GM12878 (cell line): ENCODE data around the gene STK40. TPM values are rescaled to one million over a fixed set of nuclear protein-coding genes. Genes with fewer than 3 reads are reported as not detected.

Experiments used
- ATAC-seq: fragments of 200-7000 bp; cut with Tn5 transposase; 3 replicates; pipeline ENCODE4 v1.9.1; 2020; ENCODE audit warnings: mild to moderate bottlenecking, moderate library complexity
- BruUV-seq: library from RNA; stranded (reverse); fragments of 400-500 nt; replicated peaks from 2 replicates; lab custom pipeline; 2021; lab: Mats Ljungman, UMichigan
- CTCF ChIA-PET: fragments of 300-600 bp; sonication (Branson Sonifier 250); formaldehyde crosslinking; extraction: SDS; loops from one replicate; lab custom pipeline; 2021; ENCODE audit warnings: inconsistent platforms; lab: Yijun Ruan, JAX
- POLR2A ChIA-PET: fragments of 350-600 bp; formaldehyde crosslinking; extraction: SDS; loops from one replicate; lab custom pipeline; 2021; ENCODE audit warnings: inconsistent platforms; lab: Charles Lee
- RAD21 ChIA-PET: fragments of 300-600 bp; sonication (Branson Sonifier 250); formaldehyde crosslinking; loops from one replicate; lab custom pipeline; 2023; ENCODE audit warnings: antibody characterized with exemption; ENCODE audit not compliant: unreplicated experiment; lab: Charles Lee
- SMC1A ChIA-PET: fragments of 300-600 bp; sonication (Branson Sonifier 250); formaldehyde crosslinking; loops from one replicate; lab custom pipeline; 2023; ENCODE audit not compliant: unreplicated experiment, uncharacterized antibody; lab: Charles Lee
- DNase-seq: peaks from one replicate; pipeline ENCODE4 v3.0.0-alpha.2; 2011; ENCODE audit warnings: low read depth, low spot score
- FAIRE-seq: peaks from 3 replicates; lab custom pipeline; 2011; peaks lifted over from hg19 to GRCh38; lab: Jason Lieb, UNC
- H2AFZ ChIP-seq: 2 replicates; pipeline ENCODE4 v1.6.0; 2011; ENCODE audit warnings: low read depth, low read length, control low read depth; ENCODE audit not compliant: control insufficient read depth
- H3K27ac ChIP-seq: 2 replicates; pipeline ENCODE4 v1.5.1; 2011; ENCODE audit warnings: control low read depth; ENCODE audit not compliant: control insufficient read depth, insufficient read depth
- H3K27me3 ChIP-seq, 2 experiments: replicated peaks in 1 of 2; 2 replicates each; pipeline versions ENCODE4 v1.6.0 to v1.6.1; 2011; ENCODE audit warnings: low read length in 1 of 2; ENCODE audit not compliant: control insufficient read depth in 2 of 2, insufficient read depth in 2 of 2
- H3K36me3 ChIP-seq, 2 experiments: 2 replicates each; pipeline ENCODE4 v1.5.1; 2011; ENCODE audit warnings: low read length in 1 of 2; ENCODE audit not compliant: control insufficient read depth in 2 of 2, insufficient read depth in 2 of 2
- H3K4me1 ChIP-seq: 2 replicates; pipeline ENCODE4 v1.6.1; 2011; ENCODE audit warnings: mild to moderate bottlenecking, low read length, moderate library complexity, mixed read lengths; ENCODE audit not compliant: control insufficient read depth, insufficient read depth
- H3K4me2 ChIP-seq: 2 replicates; pipeline ENCODE4 v1.6.0; 2011; ENCODE audit warnings: control low read depth; ENCODE audit not compliant: control insufficient read depth, insufficient read depth
- H3K4me3 ChIP-seq: fragments of 200-600 bp; sonication (generic); 2 replicates; pipeline ENCODE4 v1.5.1; 2016
- H3K79me2 ChIP-seq: 2 replicates; pipeline ENCODE4 v1.6.0; 2011; ENCODE audit warnings: low read length; ENCODE audit not compliant: control insufficient read depth, insufficient read depth
- H3K9ac ChIP-seq: 2 replicates; pipeline ENCODE4 v1.8.0; 2011; ENCODE audit warnings: low read length, control low read depth, mixed read lengths; ENCODE audit not compliant: control insufficient read depth, insufficient read depth
- H3K9me3 ChIP-seq: replicated peaks from 3 replicates; pipeline ENCODE4 v1.5.1; 2011; ENCODE audit warnings: mild to moderate bottlenecking, low read length; ENCODE audit not compliant: control insufficient read depth, insufficient read depth
- H4K20me1 ChIP-seq: 2 replicates; pipeline ENCODE4 v1.6.0; 2011; ENCODE audit not compliant: control insufficient read depth, insufficient read depth
- BRCA1 ChIP-seq: IDR thresholded peaks from 2 replicates; pipeline ENCODE4 v1.6.1; 2011; ENCODE audit warnings: low read depth, low read length, improper control_type of control experiment
- DPF2 ChIP-seq: fragments of 450-650 bp; IDR thresholded peaks from 2 replicates; pipeline ENCODE4 v1.6.1; 2017; ENCODE audit warnings: mild to moderate bottlenecking
- ETV6 ChIP-seq, 2 experiments: fragments of 450-650 bp in 1 of 2; IDR thresholded peaks in 1 of 2; conservative IDR thresholded peaks in 1 of 2; 2 replicates each; pipeline ENCODE4 v1.6.1; 2014; ENCODE audit warnings: antibody characterized with exemption in 1 of 2, borderline replicate concordance in 1 of 2, low read depth in 1 of 2, mild to moderate bottlenecking in 1 of 2, moderate library complexity in 1 of 2
- IKZF2 ChIP-seq, 2 experiments: fragments of 450-650 bp; IDR thresholded peaks; 2 replicates each; pipeline ENCODE4 v1.6.1; 2017; ENCODE audit warnings: mild to moderate bottlenecking in 2 of 2, moderate library complexity in 2 of 2
- LARP7 ChIP-seq: fragments of 450-650 bp; IDR thresholded peaks from 2 replicates; pipeline ENCODE4 v1.6.1; 2017; ENCODE audit warnings: mild to moderate bottlenecking
- NFIC ChIP-seq: IDR thresholded peaks from 2 replicates; pipeline ENCODE4 v1.6.1; 2012; ENCODE audit warnings: low read depth, mild to moderate bottlenecking, inconsistent platforms, low read length, moderate library complexity
- RAD51 ChIP-seq: fragments of 450-650 bp; IDR thresholded peaks from 2 replicates; pipeline ENCODE4 v1.6.1; 2016; ENCODE audit warnings: moderate library complexity, mild to moderate bottlenecking, inconsistent platforms
- SPI1 ChIP-seq: IDR thresholded peaks from 2 replicates; pipeline ENCODE4 v1.6.1; 2011; ENCODE audit warnings: low read depth, mild to moderate bottlenecking, low read length, moderate library complexity, borderline replicate concordance; ENCODE audit not compliant: insufficient read depth
- STAT1 ChIP-seq: fragments of 450-650 bp; conservative IDR thresholded peaks from 2 replicates; pipeline ENCODE4 v1.6.1; 2014; ENCODE audit warnings: antibody characterized with exemption, mild to moderate bottlenecking
- ZNF207 ChIP-seq: fragments of 450-650 bp; IDR thresholded peaks from 2 replicates; pipeline ENCODE4 v1.6.1; 2014; ENCODE audit warnings: antibody characterized with exemption, mild to moderate bottlenecking, borderline replicate concordance
- ZNF384 ChIP-seq: IDR thresholded peaks from 2 replicates; pipeline ENCODE4 v1.6.1; 2012; ENCODE audit warnings: low read depth, mild to moderate bottlenecking, low read length, improper control_type of control experiment, borderline replicate concordance
- WGBS: methylation state at CpG from one replicate; pipeline ENCODE4 v1.1.6; 2016; ENCODE audit warnings: low lambda C conversion rate; ENCODE audit not compliant: insufficient replicate concordance, insufficient coverage; ENCODE audit errors: missing lambda C conversion rate; 5-methylcytosine and 5-hydroxymethylcytosine counted together
- in situ Hi-C: fragments of 300-500 bp; cut with MboI; formaldehyde crosslinking; loops from 9 replicates; pipeline ENCODE4 v1.14.3; 2018; ENCODE audit warnings: mixed read lengths
- intact Hi-C: fragments of 100-400 bp; cut with micrococcal nuclease; formaldehyde crosslinking; loops from one replicate; pipeline ENCODE4 v1.14.2; 2022; ENCODE audit not compliant: unreplicated experiment
- polyA plus RNA-seq, 11 experiments: library from polyadenylated mRNA; depleted of rRNA in 4 of 11; unstranded in 6 of 11; stranded (reverse) in 5 of 11; fragments of >200 nt; fragmentation: Nextera tagmentation in 4 of 11; fragmentation: Illumina TruSeq in 1 of 11; extraction: Ambion mirVana in 4 of 11; extraction: Trizol in 1 of 11; gene quantifications; 1 replicate in 1 of 11; 2 replicates in 10 of 11; pipeline versions ENCODE4 v1.2.1 to v1.2.3, GENCODE V29; 2011 to 2016; ENCODE audit warnings: inconsistent platforms in 2 of 11, missing spikeins in 2 of 11, low read depth in 1 of 11
- total RNA-seq, 4 experiments: library from RNA; depleted of rRNA in 3 of 4; stranded (reverse); fragments of >200 nt in 3 of 4; fragmentation: Illumina TruSeq in 1 of 4; extraction: Trizol in 1 of 4; gene quantifications; 2 replicates each; pipeline versions ENCODE4 v1.2.1 to v1.2.3, GENCODE V29; 2013 to 2021

STK40 gene
- total and polyA plus RNA-seq, 10 of the 15 experiments (the other 5 are each of a cell fraction or from before 2014, with no cell fraction given): 0.27 to 51.0 (median 29.5) TPM

GRCh38 chr1:36320291-36320761 is 65.4 kb downstream of the STK40 start:
- ATAC-seq (no peak), FAIRE-seq (no peak), DNase-seq (no peak)
- Histone ChIP-seq H3K9ac (no peak overlapping the region), H4K20me1 (no peaks in the 10 kb centered on the region; the same call in 1 of the 2 replicates), H3K27me3 (no peaks in the 10 kb centered on the region), H3K4me2 (0 out of 2 replicates have a peak overlapping the region, but pooled peaks have one; percentile 89), H3K79me2 (no peaks in the 10 kb centered on the region), H2AFZ (peak overlapping the region; percentile 28), H3K36me3 (0 out of 4 replicates have a peak, but pooled peaks cover 0 to under 1% of the 10 kb centered on the region in 2 experiments), H3K4me1 (peaks cover 24% of the 10 kb centered on the region)
- ChIA-PET POLR2A (no interaction called here), CTCF (no interaction called here), RAD21 (no interaction called here)
- intact Hi-C loops (no loop called here), in situ Hi-C loops (no loop called here)
- 23% methylated on average over 16 of the region's 16 CpGs for WGBS
- TF ChIP-seq SPI1: peak; percentile 82
- TF ChIP-seq STAT1: no peak
- TF ChIP-seq, all 136 proteins: peak for 1
- Histone ChIP-seq H3K9me3 (no peaks in the 10 kb centered on the region), H3K27ac (no peak overlapping the region), H3K4me3 (no peak overlapping the region; the same call in 1 of the 2 replicates)
- no TSS peak for BruUV-seq
- SMC1A ChIA-PET: no interaction called here

GRCh38 chr1:36309397-36309796 is 76.3 kb downstream of the STK40 start:
- ATAC-seq: no peak
- 95% methylated on average over 7 of the region's 7 CpGs for WGBS
- SMC1A ChIA-PET: interaction anchor here (0.8 to 1.5 kb wide), 2 partner anchors 15 to 24 kb away, joined by 3 to 5 read pairs; no protein-coding TSS in a partner anchor
- Histone ChIP-seq H3K4me2 (no peak overlapping the region), H3K36me3 (peaks cover 0 to 3% of the 10 kb centered on the region in 2 experiments; a peak in 3 of 4 replicates)
- CTCF ChIA-PET: interaction anchor here (0.7 to 4.0 kb wide), 4 partner anchors 33 to 113 kb away, joined by 3 to 24 read pairs (median 3); no protein-coding TSS in a partner anchor
- no peak for TF ChIP-seq ZNF207
- no peak for TF ChIP-seq LARP7
- TF ChIP-seq STAT1: no peak
- TF ChIP-seq IKZF2 (IDR thresholded peaks at IDR 0.05): no peak
- no peak for TF ChIP-seq NFIC
- no peak for TF ChIP-seq ETV6 (conservative IDR thresholded peaks at IDR 0.05 in 1 of 2, IDR thresholded peaks at IDR 0.05 in 1 of 2; ENCODE audit: borderline replicate concordance in 1 of 2, low read depth in 1 of 2)
- TF ChIP-seq DPF2: no peak
- no peak for TF ChIP-seq ZNF384
- no peak for TF ChIP-seq BRCA1
- TF ChIP-seq RAD51: no peak
- TF ChIP-seq, all 136 proteins: peak for 0
- in situ Hi-C loops: no loop called here
- POLR2A ChIA-PET: interaction anchor here (0.6 kb wide), 2 partner anchors 99 to 142 kb away, joined by 3 read pairs; no protein-coding TSS in a partner anchor
- Histone ChIP-seq H3K79me2 (peaks cover 9% of the 10 kb centered on the region), H4K20me1 (no peaks in the 10 kb centered on the region), H3K27me3 (no peaks in the 10 kb centered on the region), H3K9ac (no peak overlapping the region), H3K9me3 (no peaks in the 10 kb centered on the region), H3K4me1 (peaks cover 22% of the 10 kb centered on the region), H2AFZ (no peak overlapping the region), H3K4me3 (no peak overlapping the region), H3K27ac (no peak overlapping the region)
- FAIRE-seq (no peak), DNase-seq (no peak)
- intact Hi-C loops: no loop called here
- no TSS peak for BruUV-seq
- RAD21 ChIA-PET: interaction anchor here (0.8 to 1.5 kb wide), 2 partner anchors 14 to 24 kb away, joined by 3 to 4 read pairs; partner anchors contain the start of gene EVA1B
